ENCODE data around the gene CHD9. TPM values are rescaled to one million over a fixed set of nuclear protein-coding genes. Genes with fewer than 3 reads are reported as not detected.
"Not testable (repeated sequence)": the region's sequence is repeated elsewhere in the genome, so short reads cannot be mapped to it uniquely, and the experiment has no call there.

The CHD9 gene
- total RNA-seq, 1 experiment from 2014 or later, result 28.8 TPM

- DNase-seq (ENCODE audit: low read depth), result peak; percentile 19
These were observed 17.0 kb downstream of the CHD9 start for GRCh38 chr16:53071748-53072301.

- no peak for DNase-seq (ENCODE audit: low read depth)
These were observed 18.2 kb downstream of the CHD9 start for GRCh38 chr16:53073022-53073421.

- not testable (repeated sequence) for DNase-seq (ENCODE audit: low read depth)
These were observed 19.5 kb downstream of the CHD9 start for GRCh38 chr16:53074296-53074695.

GRCh38 chr16:53075461-53075860 is 20.7 kb downstream of the CHD9 start:
- not testable (repeated sequence) for DNase-seq (ENCODE audit: low read depth)

- DNase-seq (ENCODE audit: low read depth), result no peak
These were observed 23.5 kb downstream of the CHD9 start for GRCh38 chr16:53078247-53078646.

GRCh38 chr16:53078765-53079485 is 24.1 kb downstream of the CHD9 start:
- no peak for DNase-seq (ENCODE audit: low read depth)

- DNase-seq (ENCODE audit: low read depth), result peak; percentile 96
These were observed 25.7 kb downstream of the CHD9 start for GRCh38 chr16:53080345-53081031.

- no peak for DNase-seq (ENCODE audit: low read depth)
These were observed 26.2 kb downstream of the CHD9 start for GRCh38 chr16:53081032-53081424.

GRCh38 chr16:53081686-53082407 is 27.1 kb downstream of the CHD9 start:
- DNase-seq (ENCODE audit: low read depth), result no peak

GRCh38 chr16:53082509-53082908 is 27.7 kb downstream of the CHD9 start:
- no peak for DNase-seq (ENCODE audit: low read depth)

GRCh38 chr16:53083119-53083518 is 28.3 kb downstream of the CHD9 start:
- no peak for DNase-seq (ENCODE audit: low read depth)

- DNase-seq (ENCODE audit: low read depth), result no peak
These were observed 29.4 kb downstream of the CHD9 start for GRCh38 chr16:53084141-53084541.

- no peak for DNase-seq (ENCODE audit: low read depth)
These were observed 30.0 kb downstream of the CHD9 start for GRCh38 chr16:53084746-53085334.

GRCh38 chr16:53085369-53085843 is 30.6 kb downstream of the CHD9 start:
- no peak for DNase-seq (ENCODE audit: low read depth)

- DNase-seq (ENCODE audit: low read depth), result peak; percentile 49
These were observed 31.2 kb downstream of the CHD9 start for GRCh38 chr16:53085931-53086421.

GRCh38 chr16:53087101-53087500 is 32.3 kb downstream of the CHD9 start:
- no peak for DNase-seq (ENCODE audit: low read depth)

- DNase-seq (ENCODE audit: low read depth), result peak; percentile 50
These were observed 34.9 kb downstream of the CHD9 start for GRCh38 chr16:53089434-53090285.

- DNase-seq (ENCODE audit: low read depth), result no peak
These were observed 35.4 kb downstream of the CHD9 start for GRCh38 chr16:53090286-53090590.

- peak; percentile 99 for DNase-seq (ENCODE audit: low read depth)
These were observed 36.0 kb downstream of the CHD9 start for GRCh38 chr16:53090591-53091411.

Data from RPMI7951 (cell line).